ENCODE results near the gene TRPV5. TPM values are rescaled to one million over a fixed set of nuclear protein-coding genes. Genes with fewer than 3 reads are reported as not detected.

TRPV5 gene
- total and polyA plus RNA-seq, 2 of the 8 experiments (the other 6 are each of a cell fraction or from before 2014, with no cell fraction given) = 0.03 TPM; not detected in 1

DNA sequence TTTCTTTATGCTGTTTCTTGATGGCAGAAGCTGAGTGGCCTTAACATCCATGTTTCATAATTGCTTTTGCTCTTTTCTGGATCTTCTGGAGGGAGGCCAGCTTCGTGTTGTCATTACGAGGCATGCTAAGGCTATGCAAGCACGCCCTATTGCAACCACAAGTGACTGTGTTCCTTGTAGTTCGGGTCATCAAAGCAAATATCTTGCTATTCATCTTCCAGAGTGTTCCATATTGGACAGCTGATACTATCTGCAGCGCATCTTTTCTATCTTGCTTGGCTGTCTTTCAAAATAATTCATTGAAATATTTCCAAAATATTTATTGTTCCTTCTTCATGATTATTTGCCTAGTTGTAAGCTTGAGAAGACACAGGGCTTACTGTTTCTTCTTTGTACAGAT is 73.7 kb downstream of the TRPV5 start:
- H2BK15ac ChIP-seq (ENCODE audit: low read length) = no peak overlapping the region
- H3K79me1 ChIP-seq (ENCODE audit: low read depth, low read length) = no peaks in the 10 kb centered on the region
- no peak overlapping the region for H2BK12ac ChIP-seq (ENCODE audit: low read depth, low read length)
- no peaks in the 10 kb centered on the region for H3K36me3 ChIP-seq (ENCODE audit: control insufficient read depth in 2 of 4, insufficient read depth in 4 of 4, low read length in 3 of 4)
- no peak overlapping the region for H3K23ac ChIP-seq (ENCODE audit: insufficient read length)
- no peaks in the 10 kb centered on the region for H3K79me2 ChIP-seq (ENCODE audit: control insufficient read depth in 1 of 2, insufficient read depth in 2 of 2, low read length in 2 of 2)
- no peak overlapping the region for H3K9ac ChIP-seq (replicated peaks in 1 of 4; ENCODE audit: extremely low read depth in 1 of 4, low read depth in 3 of 4, low read length in 3 of 4)
- no peak overlapping the region for H3K4me2 ChIP-seq (ENCODE audit: insufficient read depth in 1 of 2, low read depth in 2 of 2, low read length in 2 of 2)
- no peak overlapping the region for H3K4me3 ChIP-seq (ENCODE audit: extremely low read depth in 1 of 4, insufficient read depth in 2 of 4, low read depth in 3 of 4, low read length in 4 of 4)
- no peak overlapping the region for H3K18ac ChIP-seq (ENCODE audit: extremely low read depth, low read length)
- no peak overlapping the region for H4K91ac ChIP-seq (replicated peaks; ENCODE audit: insufficient read length, low read length)
- 93% methylated on average over 5 of the region's 5 CpGs; no CpG with 5 or more reads in 1 of the 2 experiments for WGBS, 2 experiments (ENCODE audit: extremely low coverage in 1 of 2, insufficient coverage in 1 of 2, insufficient read length in 1 of 2, insufficient replicate concordance in 2 of 2, low coverage in 1 of 2, low lambda C conversion rate in 2 of 2, missing lambda C conversion rate in 1 of 2)
- H4K8ac ChIP-seq (ENCODE audit: extremely low read depth, insufficient read depth, low read length) = no peak overlapping the region
- no peak overlapping the region for H2BK5ac ChIP-seq (ENCODE audit: low read depth, low read length)
- H3K4me1 ChIP-seq (replicated peaks in 1 of 4; ENCODE audit: control insufficient read depth in 3 of 4, insufficient read depth in 4 of 4, low read length in 3 of 4) = peaks cover 1 to 17% (median 10%) of the 10 kb centered on the region in 4 experiments; a peak in 5 of 7 replicates
- H2BK120ac ChIP-seq (replicated peaks; ENCODE audit: low read depth, low read length) = no peak overlapping the region
- no peak overlapping the region for H3K56ac ChIP-seq (replicated peaks; ENCODE audit: insufficient read length, low read depth, low read length)
- H3K14ac ChIP-seq (ENCODE audit: insufficient read length) = no peak overlapping the region
- H3K9me3 ChIP-seq (ENCODE audit: insufficient read depth in 2 of 2, low read depth in 1 of 2, low read length in 1 of 2) = no peaks in the 10 kb centered on the region
- H3K23me2 ChIP-seq (ENCODE audit: low read depth, low read length) = peaks cover 6% of the 10 kb centered on the region; the same call in 1 of the 2 replicates
- H2BK20ac ChIP-seq (ENCODE audit: low read length) = no peak overlapping the region
- POLR2A ChIA-PET (ENCODE audit: partially characterized antibody) = interaction anchor here (0.9 kb wide), 1 partner anchor 12 kb away, joined by 3 read pairs; no protein-coding TSS in a partner anchor
- no peak overlapping the region for H3K4ac ChIP-seq (replicated peaks; ENCODE audit: insufficient read length, low read depth, low read length)
- no peak for DNase-seq (ENCODE audit: low read depth in 1 of 2, low spot score in 2 of 2)
- no peak overlapping the region for H2AFZ ChIP-seq (ENCODE audit: low read length)
- H3K27me3 ChIP-seq (replicated peaks in 1 of 4; ENCODE audit: control insufficient read depth in 3 of 4, extremely low read depth in 1 of 4, insufficient read depth in 3 of 4, low read length in 3 of 4) = peaks cover 0 to 12% (median 6%) of the 10 kb centered on the region in 4 experiments; a peak in 4 of 7 replicates
- H3K27ac ChIP-seq (ENCODE audit: low read depth, low read length) = no peak overlapping the region
- H4K20me1 ChIP-seq (replicated peaks in 1 of 2; ENCODE audit: control insufficient read depth in 1 of 2, insufficient read depth in 2 of 2, low read length in 2 of 2) = peaks cover 0 to 3% of the 10 kb centered on the region in 2 experiments
- no peak overlapping the region for H4K5ac ChIP-seq (ENCODE audit: insufficient read length, low read depth, low read length)
- CTCF ChIA-PET (ENCODE audit: partially characterized antibody) = interaction anchor here (0.6 to 10.2 kb wide), 6 partner anchors 9 to 146 kb away, joined by 3 to 87 read pairs (median 5); no protein-coding TSS in a partner anchor
- no peak overlapping the region for H2AK5ac ChIP-seq (ENCODE audit: low read depth, low read length)
- no peak for TF ChIP-seq PHF8 (conservative IDR thresholded peaks at IDR 0.05; ENCODE audit: low read depth, low read length)
- TF ChIP-seq YY1 (IDR thresholded peaks at IDR 0.05; ENCODE audit: low read depth, low read length) = no peak
- TF ChIP-seq KDM5A (IDR thresholded peaks at IDR 0.05; ENCODE audit: low read length) = no peak
- no peak for TF ChIP-seq SUZ12 (IDR thresholded peaks at IDR 0.05; ENCODE audit: low read length)
- TF ChIP-seq BACH1 (IDR thresholded peaks at IDR 0.05; ENCODE audit: low read length) = no peak
- no peak for TF ChIP-seq SP1 (IDR thresholded peaks at IDR 0.05; ENCODE audit: low read depth, low read length)
- no peak for TF ChIP-seq ZNF274 (IDR thresholded peaks at IDR 0.05; ENCODE audit: borderline replicate concordance, extremely low read depth, low read length)
- no peak for TF ChIP-seq SP2 (IDR thresholded peaks at IDR 0.05; ENCODE audit: low read length)
- FAIRE-seq = no peak

Data from H1 (cell line).